ENCODE measurements around the gene MFAP3. TPM values are rescaled to one million over a fixed set of nuclear protein-coding genes. Genes with fewer than 3 reads are reported as not detected.

MFAP3 gene
- polyA plus RNA-seq, 1 donor from 2014 or later: 103 TPM

DNA sequence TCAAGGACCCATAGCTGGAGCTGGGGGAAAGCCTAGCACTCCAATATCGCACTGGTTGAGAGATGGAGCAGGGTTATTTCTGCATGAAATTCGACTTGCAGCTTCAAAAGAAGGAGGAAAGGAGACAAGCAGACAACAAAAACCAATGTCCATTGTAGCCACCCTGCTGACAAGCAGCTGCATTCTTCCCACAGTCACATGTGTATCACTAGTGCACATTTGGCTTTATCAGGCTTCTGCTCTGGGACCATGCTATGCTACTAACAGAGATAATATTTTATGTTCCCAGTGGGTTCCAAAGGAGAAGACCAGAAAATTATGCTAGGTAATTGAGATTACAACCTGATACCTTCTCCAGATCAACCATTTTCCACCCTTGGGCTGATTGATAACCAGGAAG lies 59.7 kb downstream of the MFAP3 start:
- Histone ChIP-seq H3K27ac (ENCODE audit: low read length) (no peak overlapping the region), H3K4me3 (ENCODE audit: low read length) (no peak overlapping the region), H3K9me3 (ENCODE audit: low read length) (no peaks in the 10 kb centered on the region)

DNA sequence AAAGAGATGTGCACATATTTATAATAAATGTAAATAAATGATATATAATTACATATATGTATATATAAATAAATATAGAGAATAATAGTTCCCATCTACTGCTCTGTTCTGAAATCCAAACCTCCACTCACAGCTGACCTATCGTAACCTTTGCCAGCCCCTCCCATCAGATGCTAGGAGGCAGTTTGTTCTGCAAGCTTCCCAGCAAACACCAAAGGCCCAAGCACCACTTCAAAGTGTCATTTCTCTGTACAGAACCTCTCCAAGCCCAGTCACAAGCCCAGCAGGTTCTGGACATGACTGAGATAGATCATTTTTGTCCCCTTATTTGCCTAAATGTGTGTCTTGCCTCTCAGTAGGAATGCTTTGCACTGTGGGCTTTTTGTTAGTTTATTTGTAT lies 62.4 kb downstream of the MFAP3 start:
- H3F3A ChIP-seq (ENCODE audit: insufficient read depth, low read length, poor library complexity, severe bottlenecking): peaks cover 4% of the 10 kb centered on the region
- no peaks in the 10 kb centered on the region for H3K9me3 ChIP-seq (ENCODE audit: low read length)
- no peaks in the 10 kb centered on the region for H3K79me2 ChIP-seq (replicated peaks; ENCODE audit: insufficient read depth, low read length)
- no peak overlapping the region for H2AFZ ChIP-seq (ENCODE audit: low read depth, low read length)
- no peak overlapping the region for H3K4me3 ChIP-seq (ENCODE audit: low read length)
- no peak overlapping the region for H3K9ac ChIP-seq (ENCODE audit: low read length)
- H3K27ac ChIP-seq (ENCODE audit: low read length): no peak overlapping the region
- H3K27me3 ChIP-seq (ENCODE audit: insufficient read depth, low read depth, low read length): no peaks in the 10 kb centered on the region
- no peaks in the 10 kb centered on the region for H3K36me3 ChIP-seq (ENCODE audit: insufficient read depth, low read length)
- no peak for TF ChIP-seq SMC3 (conservative IDR thresholded peaks at IDR 0.05; ENCODE audit: poor library complexity)
- TF ChIP-seq, protein P1, sequence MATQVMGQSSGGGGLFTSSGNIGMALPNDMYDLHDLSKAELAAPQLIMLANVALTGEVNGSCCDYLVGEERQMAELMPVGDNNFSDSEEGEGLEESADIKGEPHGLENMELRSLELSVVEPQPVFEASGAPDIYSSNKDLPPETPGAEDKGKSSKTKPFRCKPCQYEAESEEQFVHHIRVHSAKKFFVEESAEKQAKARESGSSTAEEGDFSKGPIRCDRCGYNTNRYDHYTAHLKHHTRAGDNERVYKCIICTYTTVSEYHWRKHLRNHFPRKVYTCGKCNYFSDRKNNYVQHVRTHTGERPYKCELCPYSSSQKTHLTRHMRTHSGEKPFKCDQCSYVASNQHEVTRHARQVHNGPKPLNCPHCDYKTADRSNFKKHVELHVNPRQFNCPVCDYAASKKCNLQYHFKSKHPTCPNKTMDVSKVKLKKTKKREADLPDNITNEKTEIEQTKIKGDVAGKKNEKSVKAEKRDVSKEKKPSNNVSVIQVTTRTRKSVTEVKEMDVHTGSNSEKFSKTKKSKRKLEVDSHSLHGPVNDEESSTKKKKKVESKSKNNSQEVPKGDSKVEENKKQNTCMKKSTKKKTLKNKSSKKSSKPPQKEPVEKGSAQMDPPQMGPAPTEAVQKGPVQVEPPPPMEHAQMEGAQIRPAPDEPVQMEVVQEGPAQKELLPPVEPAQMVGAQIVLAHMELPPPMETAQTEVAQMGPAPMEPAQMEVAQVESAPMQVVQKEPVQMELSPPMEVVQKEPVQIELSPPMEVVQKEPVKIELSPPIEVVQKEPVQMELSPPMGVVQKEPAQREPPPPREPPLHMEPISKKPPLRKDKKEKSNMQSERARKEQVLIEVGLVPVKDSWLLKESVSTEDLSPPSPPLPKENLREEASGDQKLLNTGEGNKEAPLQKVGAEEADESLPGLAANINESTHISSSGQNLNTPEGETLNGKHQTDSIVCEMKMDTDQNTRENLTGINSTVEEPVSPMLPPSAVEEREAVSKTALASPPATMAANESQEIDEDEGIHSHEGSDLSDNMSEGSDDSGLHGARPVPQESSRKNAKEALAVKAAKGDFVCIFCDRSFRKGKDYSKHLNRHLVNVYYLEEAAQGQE (IDR thresholded peaks at IDR 0.05; ENCODE audit: borderline replicate concordance): no peak
- no peak for TF ChIP-seq RAD21 (conservative IDR thresholded peaks at IDR 0.05)
- no peak for TF ChIP-seq MXI1 (conservative IDR thresholded peaks at IDR 0.05; ENCODE audit: poor library complexity, severe bottlenecking)
- no peak for TF ChIP-seq POLR2AphosphoS5 (IDR thresholded peaks at IDR 0.05)
- no peak for TF ChIP-seq EZH2 (IDR thresholded peaks at IDR 0.05; ENCODE audit: borderline replicate concordance, insufficient read depth, low read length, poor library complexity, severe bottlenecking)
- no peak for TF ChIP-seq TAF1 (IDR thresholded peaks at IDR 0.05; ENCODE audit: low read depth)
- TF ChIP-seq, protein P2, sequence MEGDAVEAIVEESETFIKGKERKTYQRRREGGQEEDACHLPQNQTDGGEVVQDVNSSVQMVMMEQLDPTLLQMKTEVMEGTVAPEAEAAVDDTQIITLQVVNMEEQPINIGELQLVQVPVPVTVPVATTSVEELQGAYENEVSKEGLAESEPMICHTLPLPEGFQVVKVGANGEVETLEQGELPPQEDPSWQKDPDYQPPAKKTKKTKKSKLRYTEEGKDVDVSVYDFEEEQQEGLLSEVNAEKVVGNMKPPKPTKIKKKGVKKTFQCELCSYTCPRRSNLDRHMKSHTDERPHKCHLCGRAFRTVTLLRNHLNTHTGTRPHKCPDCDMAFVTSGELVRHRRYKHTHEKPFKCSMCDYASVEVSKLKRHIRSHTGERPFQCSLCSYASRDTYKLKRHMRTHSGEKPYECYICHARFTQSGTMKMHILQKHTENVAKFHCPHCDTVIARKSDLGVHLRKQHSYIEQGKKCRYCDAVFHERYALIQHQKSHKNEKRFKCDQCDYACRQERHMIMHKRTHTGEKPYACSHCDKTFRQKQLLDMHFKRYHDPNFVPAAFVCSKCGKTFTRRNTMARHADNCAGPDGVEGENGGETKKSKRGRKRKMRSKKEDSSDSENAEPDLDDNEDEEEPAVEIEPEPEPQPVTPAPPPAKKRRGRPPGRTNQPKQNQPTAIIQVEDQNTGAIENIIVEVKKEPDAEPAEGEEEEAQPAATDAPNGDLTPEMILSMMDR (IDR thresholded peaks at IDR 0.05; ENCODE audit: poor library complexity, severe bottlenecking): no peak
- TF ChIP-seq EP300 (conservative IDR thresholded peaks at IDR 0.05; ENCODE audit: poor library complexity, severe bottlenecking): no peak
- no peaks in the 10 kb centered on the region for H3K9me2 ChIP-seq (ENCODE audit: insufficient read depth, low read length)
- H4K20me1 ChIP-seq (ENCODE audit: insufficient read depth): no peaks in the 10 kb centered on the region
- no peak overlapping the region for H3K4me2 ChIP-seq (ENCODE audit: low read length)

More for the DNA sequence above, 59.7 kb downstream of the MFAP3 start:
- Histone ChIP-seq H3K9ac (ENCODE audit: low read length) (no peak overlapping the region), H2AFZ (ENCODE audit: low read depth, low read length) (no peak overlapping the region), H3K27me3 (ENCODE audit: insufficient read depth, low read depth, low read length) (no peaks in the 10 kb centered on the region), H3F3A (ENCODE audit: insufficient read depth, low read length, poor library complexity, severe bottlenecking) (peaks cover 8% of the 10 kb centered on the region), H4K20me1 (ENCODE audit: insufficient read depth) (no peaks in the 10 kb centered on the region), H3K36me3 (ENCODE audit: insufficient read depth, low read length) (no peaks in the 10 kb centered on the region), H3K79me2 (replicated peaks; ENCODE audit: insufficient read depth, low read length) (no peaks in the 10 kb centered on the region), H3K4me2 (ENCODE audit: low read length) (no peak overlapping the region), H3K9me2 (ENCODE audit: insufficient read depth, low read length) (no peaks in the 10 kb centered on the region)
- TF ChIP-seq, protein P2 (IDR thresholded peaks at IDR 0.05; ENCODE audit: poor library complexity, severe bottlenecking): no peak
- TF ChIP-seq EP300 (conservative IDR thresholded peaks at IDR 0.05; ENCODE audit: poor library complexity, severe bottlenecking) (no peak), SMC3 (conservative IDR thresholded peaks at IDR 0.05; ENCODE audit: poor library complexity) (no peak), POLR2AphosphoS5 (IDR thresholded peaks at IDR 0.05) (no peak), TAF1 (IDR thresholded peaks at IDR 0.05; ENCODE audit: low read depth) (no peak)

Data from neural cell (in vitro differentiated cells).